IPS DF 19.7 (cell line): ENCODE results near the gene RRN3.
"Not testable (repeated sequence)": the region's sequence is repeated elsewhere in the genome, so short reads cannot be mapped to it uniquely, and the experiment has no call there.

Experiments used
- DNase-seq: peaks from one replicate; pipeline ENCODE4 v3.0.0-alpha.2; 2013; ENCODE audit warnings: low read depth, low spot score

RRN3 gene

DNA sequence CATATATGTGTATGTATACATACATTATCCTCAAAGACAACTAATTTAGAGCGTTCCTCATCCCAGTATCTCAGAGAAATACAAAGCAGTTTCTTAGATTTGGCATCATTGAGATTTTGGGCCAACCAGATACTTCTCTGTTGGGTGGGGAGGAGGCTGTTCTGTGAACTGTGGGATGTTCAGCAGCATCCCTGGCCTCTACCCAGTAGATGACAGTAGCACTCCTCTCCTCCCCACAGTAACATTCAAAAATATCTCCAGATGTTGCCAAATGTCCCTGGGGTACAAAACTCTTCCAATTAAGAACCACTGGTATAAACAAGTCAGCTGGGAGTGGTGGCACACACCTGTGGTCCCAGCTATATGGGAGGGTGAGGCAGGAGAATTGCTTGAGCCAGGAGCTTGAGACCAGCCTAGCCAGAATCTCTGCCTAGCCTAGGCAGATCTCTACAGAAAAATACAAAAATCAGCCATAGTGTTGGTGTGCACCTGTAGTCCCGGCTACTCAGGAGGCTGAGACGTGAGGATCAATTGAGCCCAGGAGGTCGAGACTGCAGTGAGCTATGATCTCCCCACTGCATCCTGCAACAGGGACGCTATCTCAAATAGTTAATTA, 6.4 kb upstream of the RRN3 start:
- DNase-seq, result not testable (repeated sequence)

DNA sequence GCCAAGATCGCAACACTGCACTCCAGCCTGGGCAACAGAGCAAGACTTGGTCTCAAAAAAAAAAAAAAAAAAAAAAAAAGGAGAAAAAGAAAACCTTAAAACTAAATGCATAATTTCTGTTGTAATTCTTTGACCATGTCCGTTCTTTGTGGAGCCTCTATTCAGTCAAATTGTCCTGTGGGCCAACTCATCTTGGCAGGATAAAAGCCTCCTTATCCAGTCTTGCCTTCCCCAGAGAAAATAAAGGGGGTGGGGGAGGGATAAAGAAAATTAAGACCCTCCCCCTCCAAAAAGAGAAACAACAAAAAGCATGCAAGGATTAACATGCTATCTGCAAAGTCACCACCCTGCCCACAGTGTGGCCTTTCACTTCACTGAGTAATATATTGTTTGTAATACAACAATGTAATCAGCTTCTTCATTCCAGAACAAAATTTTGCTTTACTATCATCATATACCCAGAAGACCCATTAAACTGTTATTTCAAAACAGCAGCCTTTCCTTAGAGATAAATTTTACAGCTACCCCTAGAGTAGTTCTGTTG, 5.4 kb upstream of the RRN3 start:
- not testable (repeated sequence) for DNase-seq

DNA sequence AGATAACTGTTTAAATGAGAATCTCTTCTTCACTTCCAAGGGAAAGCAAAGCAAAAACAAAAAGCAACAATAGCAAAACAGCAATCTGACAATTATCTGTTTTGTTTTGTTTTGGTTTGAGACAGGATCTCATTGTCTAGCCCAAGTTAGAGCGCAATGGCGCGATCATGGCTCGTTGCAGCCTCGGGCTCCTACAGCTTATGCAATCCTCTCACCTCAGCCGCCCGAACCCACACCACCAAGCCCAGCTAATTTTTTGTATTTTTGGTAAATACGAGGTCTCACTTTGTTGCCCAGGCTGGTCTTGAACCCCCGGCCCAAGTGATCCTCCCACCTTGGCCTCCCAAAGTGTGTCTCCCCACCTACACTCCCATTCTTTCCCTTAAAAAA, 2.5 kb upstream of the RRN3 start:
- not testable (repeated sequence) for DNase-seq

DNA sequence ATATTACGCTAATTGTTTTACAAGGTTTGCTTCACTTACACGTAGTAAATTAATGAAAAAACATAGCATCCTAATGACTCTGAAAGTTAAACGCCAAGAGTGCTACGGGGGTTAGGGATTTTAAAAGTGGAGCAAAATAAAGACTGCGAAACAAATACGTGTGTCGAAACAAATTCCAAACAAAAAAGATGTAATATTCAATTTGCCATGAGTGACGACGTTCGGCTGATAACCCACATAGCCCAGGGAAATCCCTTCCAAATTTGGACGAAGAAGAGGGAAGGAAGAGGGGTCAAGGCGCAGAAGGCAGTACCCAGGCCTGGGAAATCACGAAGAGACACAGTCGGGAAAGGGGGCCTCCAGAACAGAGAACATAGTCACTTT, 509 bp downstream of the RRN3 start:
- not testable (repeated sequence) for DNase-seq

DNA sequence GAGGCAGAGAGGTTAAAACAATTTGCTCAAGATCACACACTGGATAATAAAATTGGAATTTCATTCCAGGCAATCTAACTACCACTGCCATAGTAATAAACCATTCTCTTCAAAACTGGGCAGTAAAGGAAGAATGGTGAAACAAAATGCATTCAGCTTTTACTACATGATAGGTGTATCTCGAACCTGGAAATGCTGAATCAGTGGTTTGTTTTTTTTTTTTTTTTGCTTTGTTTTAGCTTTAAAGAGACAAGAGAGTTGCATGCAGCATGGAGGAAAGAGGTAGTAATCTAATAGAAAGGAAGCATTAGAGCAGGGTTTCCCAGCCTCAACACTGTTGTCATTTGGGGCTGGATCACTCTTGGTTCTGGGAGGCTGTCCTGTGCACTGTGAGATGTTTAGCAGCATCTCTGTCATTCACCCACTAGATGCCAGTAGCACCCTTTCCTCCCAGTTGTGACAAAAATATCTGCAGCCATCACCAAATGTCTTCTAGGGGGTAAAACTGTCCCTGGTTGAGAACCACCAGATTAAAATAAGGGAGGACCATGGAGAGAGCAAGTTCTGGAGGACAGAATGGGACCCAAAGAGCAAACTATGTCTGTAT, 3.3 kb downstream of the RRN3 start:
- DNase-seq, result not testable (repeated sequence)

DNA sequence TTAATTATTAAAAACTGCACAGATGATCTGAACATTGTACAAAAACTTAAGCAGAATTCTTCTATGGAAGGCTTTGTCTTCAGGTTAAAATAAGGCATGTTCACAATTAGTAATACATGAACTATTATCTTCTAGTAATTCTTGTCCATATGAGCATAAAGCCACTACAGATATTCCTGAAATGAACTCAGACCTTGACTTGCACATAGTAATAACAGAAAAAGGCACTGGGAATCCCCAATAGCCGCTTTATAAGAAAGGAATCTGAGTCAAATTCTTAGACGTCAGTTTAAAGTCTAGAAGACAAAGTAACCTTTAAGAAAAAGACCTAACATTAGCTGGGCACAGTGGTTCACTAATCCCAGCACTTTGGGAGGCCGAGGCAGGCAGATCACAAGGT, 11.3 kb downstream of the RRN3 start:
- DNase-seq, result not testable (repeated sequence)

DNA sequence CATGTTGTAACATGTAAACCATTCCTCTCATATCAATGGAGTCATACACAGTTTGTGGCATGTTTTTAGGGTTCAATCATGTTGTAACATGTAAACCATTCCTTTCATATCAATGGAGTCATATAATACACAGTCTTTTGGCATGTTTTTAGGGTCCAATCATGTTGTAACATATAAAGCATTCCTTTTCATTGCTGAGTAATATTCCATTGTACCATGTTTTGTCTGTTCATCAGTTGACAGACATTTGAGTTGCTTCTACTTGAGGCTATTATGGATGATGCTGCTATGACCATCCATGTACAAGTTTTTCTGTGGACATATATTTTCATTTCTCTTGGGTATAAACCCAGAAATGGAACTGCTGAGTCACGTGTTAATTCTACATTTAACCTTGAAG, 13.2 kb downstream of the RRN3 start:
- not testable (repeated sequence) for DNase-seq

DNA sequence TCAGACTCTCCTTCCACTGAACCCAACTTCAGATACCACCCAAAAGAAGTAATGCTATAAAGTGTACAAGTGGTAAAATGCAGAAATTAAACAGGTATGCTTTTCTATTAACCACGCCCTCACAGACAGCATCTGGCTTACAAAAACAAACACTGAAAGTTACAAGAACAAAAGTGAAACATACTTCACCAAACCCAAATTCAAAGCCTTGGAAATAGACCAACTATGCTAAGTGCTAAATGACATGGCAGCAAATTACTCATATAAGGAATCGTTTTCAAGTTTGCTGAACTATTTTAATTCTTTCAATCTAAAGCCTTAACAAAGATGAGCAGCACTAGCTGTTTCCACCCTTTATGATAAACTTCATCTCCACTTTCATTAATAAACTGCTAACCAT, 17.9 kb downstream of the RRN3 start:
- DNase-seq, result not testable (repeated sequence)

DNA sequence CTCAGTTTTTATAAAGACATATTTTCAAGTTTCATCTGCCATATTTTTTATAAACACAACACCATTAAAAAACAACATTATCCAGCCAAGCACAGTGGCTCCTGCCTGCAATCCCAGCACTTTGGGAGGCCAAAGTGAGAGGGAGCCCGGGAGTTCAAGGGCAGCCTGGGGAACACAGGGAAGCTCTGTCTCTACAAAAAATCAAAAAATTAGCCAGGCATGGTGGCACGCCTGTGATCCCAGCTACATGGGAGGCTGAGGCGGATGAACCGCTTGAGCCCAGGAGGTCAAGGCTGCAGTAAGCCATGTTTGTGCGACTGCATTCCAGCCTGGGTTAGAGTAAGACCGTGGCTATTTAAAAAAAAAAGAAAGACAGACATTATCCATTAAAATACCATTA, 21.0 kb downstream of the RRN3 start:
- DNase-seq, result no peak

DNA sequence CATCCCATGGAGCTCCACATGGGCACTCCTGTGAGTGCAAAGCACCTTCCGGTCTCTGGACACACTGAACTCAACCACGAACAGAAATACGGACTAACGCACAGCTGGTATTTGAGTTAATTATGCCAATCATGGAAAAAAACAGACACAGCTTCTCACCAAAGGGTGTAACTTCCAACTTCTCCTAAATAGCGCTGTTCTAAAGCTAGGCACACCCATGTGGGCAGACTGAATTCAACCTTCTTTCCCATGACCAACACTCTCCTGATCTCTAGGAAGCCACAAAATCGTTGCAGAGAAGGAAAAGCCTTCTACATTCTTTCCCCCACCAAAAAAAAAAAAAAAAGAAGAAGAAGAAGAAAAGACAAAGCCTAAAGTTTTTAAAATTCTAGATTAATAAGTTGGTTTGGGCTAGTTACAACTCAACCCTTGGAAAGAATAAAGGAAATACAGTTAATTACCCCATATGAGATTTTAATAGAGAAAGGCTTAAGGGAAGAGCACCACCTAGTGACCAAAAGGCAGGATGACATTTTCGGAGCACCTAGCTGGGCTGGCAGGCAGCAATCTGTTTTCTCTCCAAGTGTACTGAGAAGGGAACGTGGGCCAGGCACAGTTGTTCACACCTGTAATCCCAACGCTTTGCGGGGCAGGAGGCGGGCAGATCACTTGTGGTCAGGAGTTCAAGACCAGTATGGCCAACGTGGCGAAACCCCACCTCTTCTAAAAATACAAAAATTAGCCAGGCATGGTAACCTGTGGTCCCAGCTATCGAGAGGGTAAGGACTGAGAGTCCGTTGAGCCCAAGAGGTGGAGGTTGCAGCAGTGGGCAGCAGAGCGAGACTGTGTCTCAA, 21.9 kb downstream of the RRN3 start:
- not testable (repeated sequence) for DNase-seq

DNA sequence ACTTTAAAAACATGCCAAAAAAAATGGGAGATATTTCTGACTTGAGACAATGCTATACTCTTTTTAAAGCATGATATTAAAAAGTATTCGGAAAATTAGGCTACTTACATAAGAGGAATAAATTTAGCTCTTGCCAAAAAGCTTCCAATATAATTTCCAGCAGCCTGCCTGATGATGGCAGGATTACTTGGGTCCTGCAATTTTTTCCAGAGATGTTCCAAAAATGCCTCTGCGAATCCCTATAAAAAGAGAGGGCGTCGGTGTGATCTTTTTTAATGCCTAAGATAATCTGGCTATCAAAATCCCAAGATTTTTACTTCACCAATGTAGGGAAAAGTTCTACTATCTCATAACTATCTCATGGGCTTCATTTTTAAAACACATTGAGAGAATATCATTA, 23.1 kb downstream of the RRN3 start:
- not testable (repeated sequence) for DNase-seq

DNA sequence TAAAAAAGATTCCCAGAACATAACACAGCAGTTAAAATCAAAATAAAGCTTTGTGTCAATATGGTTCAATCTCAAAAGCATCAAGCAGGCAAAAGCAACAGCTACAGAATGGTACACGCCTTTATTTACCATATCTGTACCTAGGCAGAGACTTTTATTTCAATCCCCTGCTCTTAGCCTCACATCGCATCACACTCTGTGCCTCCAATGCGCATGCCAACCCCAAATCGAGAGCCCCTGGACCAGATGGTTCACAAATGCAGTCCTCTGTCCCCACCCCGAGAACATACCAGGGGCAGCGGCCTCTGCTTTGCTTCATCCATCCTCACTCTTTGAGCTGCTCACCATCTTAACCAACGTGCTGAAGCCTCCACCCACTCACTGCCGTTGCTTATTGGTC, 27.4 kb downstream of the RRN3 start:
- not testable (repeated sequence) for DNase-seq

DNA sequence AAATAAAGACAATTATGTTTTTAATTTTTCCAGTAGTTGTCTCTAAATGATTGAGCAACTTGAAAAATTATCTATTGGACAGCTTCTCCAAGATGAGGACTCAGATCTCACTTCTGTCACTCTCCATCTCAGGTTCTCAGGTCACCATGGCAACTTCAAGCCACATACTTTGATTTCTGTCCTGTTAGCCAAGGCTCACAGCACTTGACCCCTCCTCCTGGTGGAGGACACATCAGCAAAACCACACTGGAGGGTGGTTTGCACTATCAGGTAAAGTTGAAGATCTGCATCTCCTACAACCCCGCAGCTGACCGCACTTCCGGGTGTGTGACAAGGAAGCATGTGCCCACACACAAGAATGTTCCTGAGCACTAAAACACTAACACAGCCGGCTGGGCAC, 28.1 kb downstream of the RRN3 start:
- DNase-seq, result not testable (repeated sequence)

DNA sequence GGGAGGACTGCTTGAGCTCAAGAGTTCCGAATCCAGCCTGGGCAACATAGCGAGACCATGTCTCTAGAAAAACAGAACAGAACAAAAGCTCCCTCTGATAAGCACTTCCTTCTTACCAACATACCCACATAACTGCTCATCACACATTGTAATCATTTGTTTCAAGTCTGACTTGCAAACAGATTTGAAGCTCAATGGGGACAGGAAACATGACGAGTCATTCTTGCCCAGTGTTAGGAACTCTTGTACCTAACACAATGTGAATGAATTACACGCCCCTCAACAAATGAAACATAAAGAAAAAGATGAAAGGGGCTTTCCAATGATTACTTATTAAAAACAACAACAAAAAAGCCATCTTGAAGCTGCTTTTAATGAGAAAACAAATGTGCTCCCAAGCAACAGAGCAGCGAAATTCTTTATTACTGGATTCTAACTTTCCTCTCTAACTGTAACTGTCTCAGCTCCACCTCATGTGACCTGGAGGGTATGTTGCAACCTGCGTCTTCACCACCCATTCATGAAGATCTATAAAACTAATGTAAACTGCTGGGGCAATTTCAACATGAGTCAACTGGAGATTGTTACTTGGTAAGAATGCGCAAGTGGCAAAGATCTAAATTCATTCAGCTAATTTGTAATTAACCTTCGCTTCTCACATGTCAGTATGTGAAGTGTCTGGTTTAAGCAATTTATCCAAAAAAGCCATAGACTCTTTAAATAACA, 31.8 kb downstream of the RRN3 start:
- DNase-seq, result not testable (repeated sequence)

DNA sequence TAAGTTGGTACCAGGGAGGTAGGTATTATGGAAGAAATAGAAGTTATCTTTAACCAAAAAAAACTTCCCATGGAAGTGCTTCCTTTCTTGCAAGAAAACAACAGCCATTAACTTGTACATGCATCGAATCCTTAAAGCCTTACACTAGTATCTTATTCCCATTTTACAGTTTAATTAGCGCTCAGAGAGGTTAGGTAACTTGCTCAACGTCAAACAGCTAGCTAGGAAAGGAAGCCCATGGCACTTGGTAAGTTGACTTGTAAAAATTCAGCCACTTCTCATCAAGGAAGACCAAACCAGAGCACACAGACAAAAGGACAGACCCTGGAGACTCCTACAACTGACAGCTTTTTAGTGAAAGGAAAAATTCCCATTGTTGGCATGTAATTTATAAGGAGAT, 34.7 kb downstream of the RRN3 start:
- no peak for DNase-seq

DNA sequence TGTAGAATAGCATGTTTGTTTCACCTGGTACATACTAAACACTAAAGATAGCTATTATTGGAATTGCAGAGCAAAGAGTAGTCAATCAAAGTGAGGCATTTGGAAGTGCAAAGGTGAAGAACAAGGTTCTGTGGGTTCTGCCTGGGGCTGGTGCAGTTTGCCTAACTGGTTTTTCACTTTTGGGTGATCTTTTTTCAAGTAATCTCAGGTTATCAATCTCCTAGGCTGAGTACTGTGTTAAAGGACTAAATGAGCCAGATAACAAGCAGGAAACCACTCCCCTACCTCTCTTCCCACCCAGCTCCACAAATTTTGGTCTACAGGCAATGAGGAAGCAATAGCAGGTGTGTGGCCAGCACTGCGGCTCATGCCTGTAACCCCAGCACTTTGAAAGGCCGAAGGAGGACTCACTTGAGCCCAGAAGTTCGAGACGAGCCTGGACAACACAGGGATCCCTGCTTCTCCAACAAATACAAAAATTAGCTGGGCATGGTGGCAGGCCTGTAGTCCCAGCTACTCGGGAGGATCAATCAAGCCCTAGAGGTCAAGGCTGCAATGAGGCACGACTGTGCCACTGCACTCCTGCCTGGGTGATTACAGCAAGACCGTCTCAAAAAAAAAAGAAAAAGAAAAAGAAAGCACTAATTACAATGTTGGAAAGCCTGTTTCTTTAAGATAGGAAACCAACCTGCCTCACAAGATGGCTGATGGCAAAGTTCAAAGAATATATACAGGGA, 36.2 kb downstream of the RRN3 start:
- no peak for DNase-seq

DNA sequence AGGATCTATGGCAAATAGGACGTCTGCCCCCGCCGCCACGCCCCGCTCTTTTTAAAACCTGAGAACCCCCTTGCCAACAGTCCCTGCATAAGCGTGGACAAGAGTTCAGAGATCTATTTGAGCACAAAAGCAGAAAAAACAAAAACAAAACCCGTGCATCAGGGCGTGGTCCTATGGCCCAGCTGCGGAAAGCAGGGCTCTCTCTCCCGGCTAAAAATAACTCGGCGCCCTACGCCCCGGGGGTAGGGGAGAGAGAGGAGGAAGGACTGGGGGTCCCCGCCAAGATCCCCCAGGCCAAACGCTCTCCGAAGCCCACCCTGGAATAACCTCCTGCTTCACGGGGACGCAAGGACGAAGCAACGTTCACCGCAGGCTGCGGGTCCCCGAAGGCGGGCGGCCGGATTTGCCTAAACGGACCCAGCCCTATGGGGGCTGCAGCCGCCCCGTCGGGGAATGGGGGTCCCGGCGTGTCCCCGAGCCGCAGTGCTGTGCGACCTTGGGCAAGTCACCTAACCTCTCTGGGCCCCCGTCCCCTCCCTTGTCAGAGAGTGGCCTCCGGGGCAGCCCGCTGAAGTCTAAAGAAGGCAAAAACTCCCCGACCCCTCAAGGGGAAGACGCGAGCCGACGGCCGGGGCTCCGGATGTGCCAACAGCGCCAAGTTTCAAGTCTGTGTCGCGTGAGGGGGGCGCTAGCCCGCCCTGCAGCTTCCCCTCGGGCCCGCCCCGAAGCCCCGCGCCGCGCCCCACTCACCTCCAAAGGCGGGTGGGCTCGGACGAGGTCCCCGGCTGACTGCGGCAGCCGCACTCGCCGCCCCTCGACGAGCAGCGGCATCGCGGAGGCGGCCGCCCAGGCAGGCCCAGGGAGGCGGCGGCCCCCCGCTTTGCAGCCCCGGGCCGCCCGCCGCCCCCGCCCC, 38.7 kb downstream of the RRN3 start:
- DNase-seq, result no peak

DNA sequence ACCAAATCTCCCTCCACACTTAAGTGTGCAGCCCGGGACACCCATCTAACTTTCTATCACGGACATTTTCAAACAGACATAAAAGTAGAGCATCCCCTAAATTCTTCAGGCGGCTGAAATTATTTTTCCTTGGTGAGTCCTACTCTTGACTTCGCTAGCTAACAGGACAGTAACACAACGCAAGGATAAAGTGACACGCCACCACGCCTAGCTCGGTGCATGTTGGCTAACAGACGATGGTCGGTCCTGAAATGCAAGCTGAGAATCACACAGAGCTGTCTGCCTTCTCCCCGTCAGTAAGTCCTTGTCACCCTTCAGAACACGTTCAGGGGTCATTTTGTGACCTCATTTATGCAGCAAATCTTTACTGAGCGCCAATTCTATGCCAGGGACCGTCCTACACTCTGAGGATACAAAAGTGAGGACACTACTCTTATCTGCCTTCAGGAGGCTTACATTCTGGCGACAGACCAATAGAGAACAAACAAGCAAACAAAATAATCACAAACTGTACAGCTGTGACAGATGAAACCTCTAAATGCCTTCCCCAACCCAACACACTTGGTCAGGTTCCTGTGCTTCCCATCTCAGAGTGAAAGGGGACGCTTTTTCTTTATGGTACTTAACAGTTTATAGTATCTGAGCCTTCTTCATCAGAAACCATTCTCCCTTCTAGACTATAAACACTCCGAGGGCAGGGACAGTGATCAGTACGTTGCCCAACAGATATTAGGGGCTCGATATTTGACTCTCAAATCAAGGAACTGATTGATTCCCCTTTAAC, 39.5 kb downstream of the RRN3 start:
- DNase-seq, result no peak

DNA sequence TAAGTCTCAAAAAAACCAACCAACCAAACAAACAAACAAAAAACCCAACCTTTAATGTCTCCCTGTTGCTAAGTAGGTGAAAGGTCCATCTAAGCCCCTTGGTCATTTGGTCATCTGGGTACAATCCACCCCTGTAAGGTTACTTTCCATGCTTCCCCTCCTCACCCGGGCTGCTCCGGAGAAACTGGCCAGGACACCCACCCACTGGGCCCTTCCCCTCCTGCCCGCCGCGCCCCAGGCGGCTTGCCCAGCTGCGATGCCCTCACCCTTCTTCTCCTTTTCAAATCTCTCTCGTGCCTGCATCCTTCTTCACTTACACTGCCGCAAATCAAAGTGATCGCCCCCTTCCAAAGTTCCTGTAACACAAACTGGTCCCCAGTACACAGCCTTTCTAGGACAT, 40.2 kb downstream of the RRN3 start:
- no peak for DNase-seq
